Stimulated activated CD8-positive, alpha-beta memory T cell treated with anti-CD3 and anti-CD28 coated beads, Interleukin-12 subunit alpha, Interleukin-12 subunit beta, amount 100 ng/mL, for 24 hours (primary cell): ENCODE results near the gene TEDC1.
"Not testable (repeated sequence)": the region's sequence is repeated elsewhere in the genome, so short reads cannot be mapped to it uniquely, and the experiment has no call there.

ENCODE experiments used
- DNase-seq: peaks from one replicate; pipeline ENCODE4 v3.0.0-alpha.2; 2020; ENCODE audit errors: extremely low read depth

Gene TEDC1

GRCh38 chr14:105537580-105538474 is 46.8 kb downstream of the TEDC1 start:
- no peak for DNase-seq

GRCh38 chr14:105538481-105539049 is 47.5 kb downstream of the TEDC1 start:
- no peak for DNase-seq

GRCh38 chr14:105540811-105541210 is 49.8 kb downstream of the TEDC1 start:
- no peak for DNase-seq

DNA sequence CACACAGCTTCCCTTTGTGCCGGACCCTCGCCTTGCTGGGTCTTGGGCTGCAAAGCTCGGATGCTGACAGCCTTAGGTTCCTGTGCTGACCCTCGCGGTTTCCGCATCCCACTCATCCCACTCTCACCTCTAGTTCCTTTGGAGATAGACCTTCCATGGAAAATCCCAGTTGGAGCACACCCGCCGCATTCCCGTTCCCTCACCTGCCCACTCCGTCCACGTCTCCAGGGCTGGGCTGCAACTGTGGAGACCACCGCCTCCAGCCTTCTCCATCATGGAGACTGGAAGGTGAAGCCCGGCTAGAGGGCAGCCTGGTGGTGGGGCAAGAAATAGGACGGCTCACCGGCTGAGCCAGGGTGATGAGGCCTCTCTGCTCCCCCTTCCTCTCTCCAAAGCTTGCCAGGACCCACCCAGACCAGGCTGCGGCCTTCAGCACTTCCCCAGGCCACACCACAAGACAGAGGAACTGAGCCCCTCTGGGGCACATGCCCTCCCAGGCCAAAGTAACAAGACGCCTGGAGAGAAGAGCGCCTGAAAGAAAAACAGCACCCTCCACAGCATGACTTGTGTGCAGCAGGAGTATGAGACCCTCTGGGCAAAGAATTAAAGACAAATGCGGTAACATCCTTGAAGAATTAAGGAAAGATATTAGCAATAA is 50.3 kb downstream of the TEDC1 start:
- DNase-seq: no peak

GRCh38 chr14:105545676-105546075 is 54.6 kb downstream of the TEDC1 start:
- DNase-seq: not testable (repeated sequence)

DNA sequence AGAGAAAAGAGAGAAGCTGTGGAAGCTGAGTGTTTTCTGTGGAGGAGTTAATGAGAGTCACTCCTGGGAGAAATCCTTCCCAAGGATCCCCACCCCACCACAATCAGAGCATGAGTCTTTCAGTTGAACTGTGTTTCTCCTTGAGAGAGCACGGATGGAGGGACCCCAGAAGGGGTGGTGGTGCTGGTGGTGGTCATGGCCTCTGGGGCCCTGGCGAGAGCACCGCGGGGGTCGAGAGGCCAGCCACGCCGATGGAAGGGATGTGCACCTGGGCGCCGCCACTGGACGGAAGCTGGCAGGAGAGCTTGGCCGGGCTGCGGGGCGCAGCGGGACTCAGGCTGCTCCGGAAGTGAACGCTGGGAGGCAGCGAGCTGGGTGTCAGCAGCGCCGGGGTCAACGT is 55.4 kb downstream of the TEDC1 start:
- not testable (repeated sequence) for DNase-seq

DNA sequence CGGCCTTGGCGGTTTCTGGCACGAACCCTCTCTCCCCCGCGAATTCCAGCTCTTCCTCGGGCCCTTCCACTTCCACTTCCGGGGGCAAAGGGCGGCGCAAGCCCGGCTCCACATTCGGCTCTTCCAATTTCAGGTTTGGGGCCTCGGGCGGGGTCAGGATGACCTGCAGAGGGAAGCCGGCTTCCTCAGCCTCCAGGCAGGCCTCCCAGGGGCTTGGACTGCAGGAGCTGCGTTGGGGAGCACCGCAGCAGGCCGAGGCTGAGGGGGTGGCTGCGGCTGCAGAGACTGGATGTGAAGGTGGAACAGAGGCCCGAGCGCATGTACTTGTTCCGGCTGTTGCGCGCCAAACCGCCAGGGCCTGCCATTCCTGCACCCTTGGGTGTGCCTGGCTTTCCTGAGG is 56.0 kb downstream of the TEDC1 start:
- DNase-seq: not testable (repeated sequence)

GRCh38 chr14:105547741-105548169 is 56.7 kb downstream of the TEDC1 start:
- DNase-seq: no peak
